B cell (primary cell): ENCODE results near the gene ZSCAN9. TPM values are rescaled to one million over a fixed set of nuclear protein-coding genes. Genes with fewer than 3 reads are reported as not detected.

Source experiments
- ATAC-seq: fragments of 200-7000 bp; cut with Tn5 transposase; one replicate; pipeline ENCODE4 v1.10.0; 2021; ENCODE audit warnings: low read depth, mild to moderate bottlenecking, moderate number of reproducible peaks, moderate library complexity
- CTCF ChIA-PET: fragments of 350-600 bp; sonication (Branson Sonifier 250); formaldehyde crosslinking; loops from one replicate; lab custom pipeline; 2021; ENCODE audit warnings: antibody characterized with exemption, inconsistent platforms; lab: Charles Lee
- POLR2A ChIA-PET: fragments of 350-600 bp; sonication (Branson Sonifier 250); formaldehyde crosslinking; loops from one replicate; lab custom pipeline; 2021; ENCODE audit warnings: antibody characterized with exemption; lab: Charles Lee
- DNase-seq: peaks from one replicate; pipeline ENCODE4 v3.0.0; 2013
- H2AFZ ChIP-seq: 2 replicates; pipeline ENCODE4 v1.6.1; 2012; ENCODE audit warnings: mild to moderate bottlenecking, low read depth, low read length; ENCODE audit not compliant: insufficient read depth, poor library complexity, severe bottlenecking
- H3K27ac ChIP-seq, 2 donors: 1 replicate in 1 of 2; 2 replicates in 1 of 2; pipeline ENCODE4 v1.5.1; 2012 to 2013; ENCODE audit warnings: low read length in 2 of 2, mild to moderate bottlenecking in 2 of 2, moderate library complexity in 1 of 2
- H3K27me3 ChIP-seq, 4 experiments: fragments of 200-600 bp in 1 of 4; sonication (generic) in 1 of 4; replicated peaks in 1 of 4; 1 replicate in 2 of 4; 2 replicates in 2 of 4; pipeline versions ENCODE4 v1.6.1 to v1.7.0; 2013 to 2016; ENCODE audit warnings: low read length in 3 of 4, mild to moderate bottlenecking in 2 of 4, mixed read lengths in 1 of 4, moderate library complexity in 1 of 4; ENCODE audit not compliant: insufficient read depth in 4 of 4, control insufficient read depth in 3 of 4; ENCODE audit errors: control extremely low read depth in 1 of 4
- H3K36me3 ChIP-seq, 2 experiments: replicated peaks in 1 of 2; 1 replicate in 1 of 2; 2 replicates in 1 of 2; pipeline versions ENCODE4 v1.6.1 to v1.7.1; 2013; ENCODE audit warnings: low read length in 1 of 2; ENCODE audit not compliant: insufficient read depth in 2 of 2, control insufficient read depth in 1 of 2; ENCODE audit errors: control extremely low read depth in 1 of 2, extremely low read depth in 1 of 2
- H3K4me1 ChIP-seq, 2 donors: fragments of 200-600 bp in 1 of 2; sonication (generic) in 1 of 2; 1 replicate in 1 of 2; 2 replicates in 1 of 2; pipeline versions ENCODE4 v1.5.1 to v1.6.1; 2013 to 2017; ENCODE audit warnings: low read length in 2 of 2; ENCODE audit not compliant: control insufficient read depth in 2 of 2, insufficient read depth in 2 of 2
- H3K4me2 ChIP-seq: replicated peaks from 2 replicates; pipeline ENCODE3; 2012; ENCODE audit warnings: mild to moderate bottlenecking, low read depth, low read length; ENCODE audit not compliant: poor library complexity, severe bottlenecking
- H3K4me3 ChIP-seq, 5 experiments: fragments of 200-600 bp in 1 of 5; sonication (generic) in 1 of 5; 1 replicate in 3 of 5; 2 replicates in 2 of 5; pipeline versions ENCODE4 v1.5.1 to v1.7.0; 2011 to 2016; ENCODE audit warnings: low read length in 4 of 5, mild to moderate bottlenecking in 4 of 5, low read depth in 2 of 5, control low read depth in 1 of 5, moderate library complexity in 1 of 5; ENCODE audit not compliant: insufficient read depth in 1 of 5; ENCODE audit errors: control extremely low read depth in 1 of 5, extremely low read depth in 1 of 5
- H3K79me2 ChIP-seq: fragments of 200-600 bp; sonication (generic); one replicate; pipeline ENCODE4 v1.6.0; 2016; ENCODE audit warnings: low read length; ENCODE audit not compliant: control insufficient read depth, insufficient read depth
- H3K9ac ChIP-seq: fragments of 200-600 bp; sonication (generic); 2 replicates; pipeline ENCODE4 v1.6.1; 2017; ENCODE audit warnings: mild to moderate bottlenecking, low read length, moderate library complexity
- H3K9me3 ChIP-seq, 3 donors: one replicate each; pipeline versions ENCODE4 v1.6.1 to v1.7.1; 2013; ENCODE audit warnings: low read length in 2 of 3; ENCODE audit not compliant: control insufficient read depth in 2 of 3, insufficient read depth in 1 of 3; ENCODE audit errors: control extremely low read depth in 1 of 3
- H4K20me1 ChIP-seq: 2 replicates; pipeline ENCODE4 v1.6.0; 2012; ENCODE audit warnings: mild to moderate bottlenecking, low read length; ENCODE audit not compliant: insufficient read depth, control insufficient read depth, poor library complexity, severe bottlenecking
- H3K27ac Mint-ChIP-seq: one replicate; pipeline ENCODE4 v1.8.0; 2021; ENCODE audit warnings: mixed read lengths
- H3K27me3 Mint-ChIP-seq: one replicate; pipeline ENCODE4 v1.8.0; 2021; ENCODE audit warnings: mixed read lengths
- H3K4me1 Mint-ChIP-seq: one replicate; pipeline ENCODE4 v1.8.0; 2021; ENCODE audit warnings: mixed read lengths
- H3K4me3 Mint-ChIP-seq: one replicate; pipeline ENCODE4 v1.8.0; 2021; ENCODE audit warnings: mixed read lengths
- H3K9me3 Mint-ChIP-seq: one replicate; pipeline ENCODE4 v1.8.0; 2022; ENCODE audit warnings: mixed read lengths; ENCODE audit not compliant: insufficient read depth
- EZH2 ChIP-seq: IDR thresholded peaks from 2 replicates; pipeline ENCODE4 v1.6.1; 2012; ENCODE audit warnings: borderline replicate concordance, low read depth, mild to moderate bottlenecking, moderate library complexity, low read length; ENCODE audit not compliant: insufficient read depth, poor library complexity, severe bottlenecking
- WGBS: methylation state at CpG from one replicate; pipeline ENCODE4 v1.1.5; 2013; ENCODE audit warnings: missing lambda C conversion rate; ENCODE audit not compliant: insufficient coverage; 5-methylcytosine and 5-hydroxymethylcytosine counted together
- intact Hi-C: fragments of 100-400 bp; cut with micrococcal nuclease; formaldehyde crosslinking; loops from one replicate; pipeline ENCODE4 v1.10.0; 2022
- polyA plus RNA-seq: library from polyadenylated mRNA; depleted of rRNA; stranded (reverse); fragments of >200 nt; gene quantifications from 2 replicates; pipeline ENCODE4 v1.2.3, GENCODE V29; 2012
- total RNA-seq, 2 donors: library from RNA; stranded (reverse); fragments of 120-200 nt in 1 of 2; gene quantifications; 1 replicate in 1 of 2; 2 replicates in 1 of 2; pipeline versions ENCODE4 v1.2.3 to v1.2.4, GENCODE V29; 2013 to 2022
- TF ChIP-seq, protein P1 (sequence below): fragments of 200-600 bp; IDR thresholded peaks from one replicate; pipeline ENCODE4 v1.8.0; 2022; ENCODE audit warnings: antibody characterized with exemption, mild to moderate bottlenecking

ZSCAN9 gene
- total and polyA plus RNA-seq, 2 donors (not counting 1 experiment from before 2014, with no cell fraction given): 14.7 to 29.8 TPM

DNA sequence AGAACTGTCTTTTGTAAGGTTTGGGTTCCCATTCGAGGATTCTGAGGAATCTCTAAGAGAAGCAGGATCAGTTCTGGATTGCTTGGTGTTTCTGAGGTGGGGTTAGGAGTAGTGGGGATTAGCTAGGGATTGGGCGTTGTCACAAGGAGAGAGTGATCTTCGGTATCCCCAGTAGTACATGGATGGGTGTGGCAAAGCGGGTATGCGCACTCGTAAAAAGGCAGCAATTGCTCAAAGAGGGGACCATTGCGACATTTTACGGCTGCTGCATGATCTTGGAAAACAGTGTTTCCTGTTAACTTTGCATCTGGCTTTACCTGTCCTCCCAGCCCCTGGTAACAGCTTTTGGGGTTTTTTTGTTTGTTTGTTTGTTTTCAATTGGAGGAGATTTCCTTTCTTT, 9.7 kb upstream of the ZSCAN9 start:
- Mint-ChIP-seq H3K4me1 (peaks cover 19% of the 10 kb centered on the region), H3K27ac (no peak overlapping the region), H3K4me3 (no peak overlapping the region), H3K9me3 (no peaks in the 10 kb centered on the region), H3K27me3 (peaks cover 65% of the 10 kb centered on the region)
- ChIA-PET CTCF (interaction anchor here (1.0 kb wide), 1 partner anchor 443 kb away, joined by 3 read pairs; no protein-coding TSS in a partner anchor), POLR2A (no interaction called here)
- DNase-seq: no peak
- H3K9me3 ChIP-seq: peaks cover 0 to 24% (median 0%) of the 10 kb centered on the region in 3 donors
- no peak overlapping the region for H3K4me2 ChIP-seq
- no peak overlapping the region for H3K9ac ChIP-seq
- H3K27me3 ChIP-seq: peaks cover 0 to 67% (median 56%) of the 10 kb centered on the region in 4 experiments
- ATAC-seq: no peak
- H3K27ac ChIP-seq: no peak overlapping the region
- peaks cover 20% of the 10 kb centered on the region in 2 donors for H3K4me1 ChIP-seq
- no peak for TF ChIP-seq EZH2
- TF ChIP-seq, protein P1, sequence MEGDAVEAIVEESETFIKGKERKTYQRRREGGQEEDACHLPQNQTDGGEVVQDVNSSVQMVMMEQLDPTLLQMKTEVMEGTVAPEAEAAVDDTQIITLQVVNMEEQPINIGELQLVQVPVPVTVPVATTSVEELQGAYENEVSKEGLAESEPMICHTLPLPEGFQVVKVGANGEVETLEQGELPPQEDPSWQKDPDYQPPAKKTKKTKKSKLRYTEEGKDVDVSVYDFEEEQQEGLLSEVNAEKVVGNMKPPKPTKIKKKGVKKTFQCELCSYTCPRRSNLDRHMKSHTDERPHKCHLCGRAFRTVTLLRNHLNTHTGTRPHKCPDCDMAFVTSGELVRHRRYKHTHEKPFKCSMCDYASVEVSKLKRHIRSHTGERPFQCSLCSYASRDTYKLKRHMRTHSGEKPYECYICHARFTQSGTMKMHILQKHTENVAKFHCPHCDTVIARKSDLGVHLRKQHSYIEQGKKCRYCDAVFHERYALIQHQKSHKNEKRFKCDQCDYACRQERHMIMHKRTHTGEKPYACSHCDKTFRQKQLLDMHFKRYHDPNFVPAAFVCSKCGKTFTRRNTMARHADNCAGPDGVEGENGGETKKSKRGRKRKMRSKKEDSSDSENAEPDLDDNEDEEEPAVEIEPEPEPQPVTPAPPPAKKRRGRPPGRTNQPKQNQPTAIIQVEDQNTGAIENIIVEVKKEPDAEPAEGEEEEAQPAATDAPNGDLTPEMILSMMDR: no peak
- no peaks in the 10 kb centered on the region for H3K79me2 ChIP-seq
- WGBS: 47% methylated on average over 8 of the region's 8 CpGs
- H4K20me1 ChIP-seq: no peaks in the 10 kb centered on the region
- H3K4me3 ChIP-seq: no peak overlapping the region
- intact Hi-C loops: loop anchor here (5.0 to 10.0 kb wide), 3 partner anchors 53 to 311 kb away; no protein-coding TSS in a partner anchor
- no peaks in the 10 kb centered on the region for H3K36me3 ChIP-seq
- H2AFZ ChIP-seq: no peak overlapping the region

DNA sequence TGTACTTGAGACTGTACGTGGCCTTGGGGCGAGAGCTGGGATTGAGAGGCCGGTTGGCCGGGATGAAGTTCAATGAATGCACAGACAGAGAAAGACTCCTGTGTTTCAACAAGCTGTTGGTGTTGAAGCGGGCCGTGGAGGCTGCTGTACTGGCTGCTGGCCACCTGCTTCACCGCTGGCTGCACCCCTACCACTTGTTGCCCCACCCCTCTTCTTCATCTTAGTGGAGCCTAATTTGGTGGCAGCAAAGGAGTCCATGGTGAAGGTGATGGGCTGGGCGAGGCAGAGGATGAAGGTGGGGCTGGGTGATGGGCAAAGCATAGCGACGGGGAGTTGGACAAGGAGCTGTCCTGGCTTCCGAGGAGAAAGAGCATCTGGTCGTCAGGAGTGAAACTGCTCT, 7.2 kb upstream of the ZSCAN9 start:
- ChIA-PET POLR2A (interaction anchor here (0.7 to 1.8 kb wide), 3 partner anchors 77 to 407 kb away, joined by 3 to 6 read pairs (median 4); partner anchors contain the start of gene ZKSCAN8), CTCF (interaction anchor here (0.6 to 1.7 kb wide), 3 partner anchors 138 to 1111 kb away, joined by 3 to 6 read pairs (median 3); no protein-coding TSS in a partner anchor)
- peaks cover 9% of the 10 kb centered on the region for H3K4me1 Mint-ChIP-seq
- peaks cover 0 to 8% (median 2%) of the 10 kb centered on the region in 3 donors for H3K9me3 ChIP-seq
- ATAC-seq (no peak), DNase-seq (no peak)
- H2AFZ ChIP-seq: peak overlapping the region; percentile 97
- peak overlapping the region in 1 of 5 experiments; percentile 79 for H3K4me3 ChIP-seq
- no peaks in the 10 kb centered on the region for H3K79me2 ChIP-seq
- peaks cover 0 to 54% (median 41%) of the 10 kb centered on the region in 4 experiments for H3K27me3 ChIP-seq
- H3K4me3 Mint-ChIP-seq: peak overlapping the region; percentile 93
- TF ChIP-seq, protein P1: no peak
- no peak for TF ChIP-seq EZH2
- H3K36me3 ChIP-seq: no peaks in the 10 kb centered on the region
- H3K4me1 ChIP-seq: peaks cover 6 to 7% of the 10 kb centered on the region in 2 donors
- H3K9ac ChIP-seq: no peak overlapping the region
- intact Hi-C loops: loop anchor here (5.0 to 10.0 kb wide), 3 partner anchors 56 to 313 kb away; no protein-coding TSS in a partner anchor
- H4K20me1 ChIP-seq: no peaks in the 10 kb centered on the region
- 91% methylated on average over 12 of the region's 12 CpGs for WGBS
- H3K27ac ChIP-seq: no peak overlapping the region
- H3K9me3 Mint-ChIP-seq: no peaks in the 10 kb centered on the region
- peak overlapping the region; percentile 94 for H3K4me2 ChIP-seq
- no peak overlapping the region for H3K27ac Mint-ChIP-seq
- peaks cover 54% of the 10 kb centered on the region for H3K27me3 Mint-ChIP-seq
